Ishikawa (cell line): ENCODE data around the gene DVL3.

ENCODE experiments used
- CREB1 ChIP-seq: IDR thresholded peaks from 2 replicates; pipeline ENCODE4 v1.6.1; 2012; ENCODE audit warnings: low read depth
- EGR1 ChIP-seq: IDR thresholded peaks from 2 replicates; pipeline ENCODE4 v1.6.1; 2012
- EP300 ChIP-seq: IDR thresholded peaks from 2 replicates; pipeline ENCODE4 v1.6.1; 2012; ENCODE audit warnings: borderline replicate concordance
- MAX ChIP-seq: IDR thresholded peaks from 2 replicates; pipeline ENCODE4 v1.6.1; 2012
- RAD21 ChIP-seq: IDR thresholded peaks from 2 replicates; pipeline ENCODE4 v1.6.1; 2012; ENCODE audit warnings: low read depth
- REST ChIP-seq: IDR thresholded peaks from 2 replicates; pipeline ENCODE4 v1.6.1; 2012; ENCODE audit warnings: low read depth, mild to moderate bottlenecking
- TAF1 ChIP-seq: IDR thresholded peaks from 2 replicates; pipeline ENCODE4 v1.6.1; 2012; ENCODE audit warnings: low read depth, mild to moderate bottlenecking
- TCF12 ChIP-seq: IDR thresholded peaks from 2 replicates; pipeline ENCODE4 v1.6.1; 2012; ENCODE audit warnings: low read depth
- TEAD4 ChIP-seq: IDR thresholded peaks from 2 replicates; pipeline ENCODE4 v1.6.1; 2012
- YY1 ChIP-seq: IDR thresholded peaks from 2 replicates; pipeline ENCODE4 v1.6.1; 2012; ENCODE audit warnings: low read depth
- ZBTB7A ChIP-seq: IDR thresholded peaks from 2 replicates; pipeline ENCODE4 v1.6.1; 2012; ENCODE audit warnings: low read depth

- TF ChIP-seq ZBTB7A: no peak
- no peak for TF ChIP-seq EP300
- TF ChIP-seq MAX: no peak
- TF ChIP-seq REST: no peak
- TF ChIP-seq TEAD4: no peak
- no peak for TF ChIP-seq TAF1
- no peak for TF ChIP-seq CREB1
- TF ChIP-seq RAD21: no peak
- no peak for TF ChIP-seq EGR1
- TF ChIP-seq YY1: no peak
- TF ChIP-seq TCF12: no peak
Observed at GRCh38 chr3:184196536-184196935, 41.4 kb downstream of the DVL3 start.
